M059J (cell line): ENCODE results near the gene CASTOR1. TPM values are rescaled to one million over a fixed set of nuclear protein-coding genes. Genes with fewer than 3 reads are reported as not detected.
A peak's percentile ranks its signal among the peaks of the same experiment; 100 is the strongest.

Source experiments
- DNase-seq: peaks from one replicate; pipeline ENCODE4 v3.0.0-alpha.2; 2012; ENCODE audit warnings: low read depth
- total RNA-seq: library from RNA; depleted of rRNA; stranded (reverse); fragments of >200 nt; shearing (Covaris generic); gene quantifications from 2 replicates; pipeline ENCODE4 v1.2.3, GENCODE V29; 2014

CASTOR1 gene
- total RNA-seq, 1 experiment from 2014 or later = 4.5 TPM

GRCh38 chr22:30265131-30265720, 24.1 kb downstream of the CASTOR1 start:
- DNase-seq = no peak

- DNase-seq = no peak
Measured at GRCh38 chr22:30263883-30264282, 25.4 kb downstream of the CASTOR1 start.

DNA sequence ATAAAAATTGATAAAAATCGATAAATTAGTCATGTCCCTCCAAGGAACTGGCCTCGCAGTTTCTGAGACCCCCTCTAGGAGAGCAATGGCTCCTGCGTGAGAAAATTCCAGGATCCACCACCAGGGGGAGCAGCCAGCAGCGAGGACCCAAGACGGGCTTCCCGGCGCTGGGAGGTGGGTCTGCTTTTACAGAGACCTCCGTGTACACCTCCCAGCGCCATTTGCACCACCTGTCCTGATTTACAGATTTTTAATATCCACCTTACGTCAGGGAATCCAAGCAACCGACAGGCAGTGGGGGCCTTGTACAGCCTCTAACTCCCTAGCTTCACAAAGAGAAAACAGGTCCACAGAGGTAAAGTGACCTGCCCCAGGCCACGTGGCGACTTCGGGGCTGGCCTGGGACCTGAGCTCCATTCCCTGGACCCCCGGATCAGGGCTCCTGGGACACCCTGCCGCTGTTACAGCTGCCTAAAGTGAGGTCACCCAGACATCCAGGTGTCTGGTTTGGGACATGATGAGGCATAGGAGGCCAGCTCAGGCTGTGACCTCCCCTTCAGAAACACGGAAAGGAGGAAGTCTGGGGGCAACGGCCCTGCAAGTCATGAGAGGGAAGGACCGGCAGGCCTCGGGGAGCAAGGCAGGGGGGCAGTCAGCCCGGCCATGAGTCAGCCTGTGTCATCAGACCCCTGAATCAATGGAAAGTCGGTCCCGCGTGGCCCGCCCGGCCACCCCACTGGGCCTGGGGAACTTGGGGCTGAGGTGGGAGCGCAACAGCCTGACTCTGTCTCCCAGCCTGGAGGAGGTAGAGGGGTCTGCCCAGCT, 26.2 kb downstream of the CASTOR1 start:
- peak; percentile 45 for DNase-seq

DNA sequence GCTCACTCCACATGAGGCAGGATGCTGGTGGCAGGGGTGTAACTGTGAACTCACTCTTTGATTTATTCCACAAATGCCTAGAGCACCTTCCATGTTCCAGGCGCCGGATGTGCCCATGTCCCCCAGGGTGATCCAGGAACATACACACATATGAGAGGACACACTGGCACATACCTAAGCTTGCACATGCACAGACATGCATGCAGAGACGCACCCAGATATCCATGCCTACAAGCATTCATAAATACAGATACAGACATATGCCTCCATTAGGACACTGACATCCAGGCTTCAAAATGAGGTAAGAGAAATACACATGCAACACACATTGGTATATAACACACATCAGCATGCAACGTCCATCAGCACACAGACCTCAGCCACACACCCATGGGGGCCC, 27.2 kb downstream of the CASTOR1 start:
- no peak for DNase-seq

GRCh38 chr22:30261134-30261533, 28.2 kb downstream of the CASTOR1 start:
- DNase-seq = peak; percentile 49

DNA sequence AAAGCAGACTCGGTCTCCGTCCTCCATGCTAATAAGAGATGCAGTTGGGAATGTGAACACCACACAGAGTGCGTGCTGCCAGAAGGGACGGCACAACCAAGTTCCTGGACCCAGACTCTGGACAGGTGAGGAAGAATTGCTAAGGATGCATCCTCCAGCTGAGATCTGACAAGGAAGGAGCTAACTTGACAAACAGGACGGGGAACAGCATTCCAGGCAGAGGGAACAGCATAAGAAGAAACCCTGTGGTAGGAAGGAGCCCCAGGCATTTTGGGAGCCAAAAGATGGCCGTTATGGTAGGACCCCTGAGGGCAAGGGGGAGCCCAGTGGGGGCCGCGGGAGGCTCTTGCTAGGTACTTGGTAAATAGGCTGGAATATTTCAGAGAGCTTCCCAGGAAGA, 28.6 kb downstream of the CASTOR1 start:
- DNase-seq = no peak

GRCh38 chr22:30260276-30260675, 29.0 kb downstream of the CASTOR1 start:
- DNase-seq = no peak

DNA sequence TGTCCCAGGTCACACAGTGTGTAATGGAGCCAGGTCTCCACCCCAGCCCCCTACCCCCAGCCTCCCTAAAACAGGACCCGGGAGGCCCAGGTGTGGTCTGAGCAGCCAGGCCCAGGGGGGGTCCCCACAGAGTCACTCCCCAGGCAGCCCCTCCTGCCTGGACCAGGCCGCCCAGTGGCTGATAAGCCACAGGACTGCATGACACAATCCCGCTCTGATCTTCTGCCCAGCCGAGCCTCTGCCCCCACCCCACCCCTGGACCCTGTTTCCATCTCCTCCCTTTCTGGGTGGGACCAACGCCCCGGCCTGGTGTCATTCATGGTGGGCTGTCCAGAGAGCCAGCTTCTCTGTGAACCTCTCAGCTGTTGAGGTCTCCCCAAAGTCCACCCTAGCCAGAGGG, 35.0 kb downstream of the CASTOR1 start:
- no peak for DNase-seq

DNA sequence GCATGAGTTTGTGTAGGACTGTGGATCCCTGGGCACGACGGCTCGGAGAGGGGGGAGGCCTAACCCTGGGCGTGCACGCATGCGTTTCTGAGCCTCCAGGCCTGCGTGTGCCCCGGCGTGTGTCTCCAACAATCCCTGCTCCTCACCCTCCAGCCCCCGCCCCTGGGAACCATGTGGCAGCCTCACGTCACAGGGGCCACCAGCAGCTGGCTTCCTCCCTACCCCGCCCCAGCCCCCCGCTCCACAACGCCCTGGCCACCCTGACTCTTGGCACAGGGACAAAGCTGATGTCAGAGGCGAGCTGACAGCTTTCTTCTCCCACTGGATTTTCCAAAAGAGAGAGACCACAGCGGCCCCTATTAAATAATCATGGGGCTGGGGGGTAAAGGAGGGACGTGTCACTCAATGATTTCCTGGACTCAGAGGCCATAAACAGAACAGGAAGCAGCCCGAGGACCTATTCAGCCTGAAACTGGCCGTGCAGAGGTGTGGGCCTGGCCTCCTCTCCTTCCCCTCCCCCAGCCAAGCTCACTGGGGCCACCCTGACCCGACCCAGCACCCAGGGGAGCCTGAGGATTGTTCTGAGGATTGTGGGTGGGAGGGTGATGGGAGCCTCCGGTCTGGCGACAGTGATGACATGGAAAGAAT, 36.0 kb downstream of the CASTOR1 start:
- DNase-seq = peak; percentile 35

DNA sequence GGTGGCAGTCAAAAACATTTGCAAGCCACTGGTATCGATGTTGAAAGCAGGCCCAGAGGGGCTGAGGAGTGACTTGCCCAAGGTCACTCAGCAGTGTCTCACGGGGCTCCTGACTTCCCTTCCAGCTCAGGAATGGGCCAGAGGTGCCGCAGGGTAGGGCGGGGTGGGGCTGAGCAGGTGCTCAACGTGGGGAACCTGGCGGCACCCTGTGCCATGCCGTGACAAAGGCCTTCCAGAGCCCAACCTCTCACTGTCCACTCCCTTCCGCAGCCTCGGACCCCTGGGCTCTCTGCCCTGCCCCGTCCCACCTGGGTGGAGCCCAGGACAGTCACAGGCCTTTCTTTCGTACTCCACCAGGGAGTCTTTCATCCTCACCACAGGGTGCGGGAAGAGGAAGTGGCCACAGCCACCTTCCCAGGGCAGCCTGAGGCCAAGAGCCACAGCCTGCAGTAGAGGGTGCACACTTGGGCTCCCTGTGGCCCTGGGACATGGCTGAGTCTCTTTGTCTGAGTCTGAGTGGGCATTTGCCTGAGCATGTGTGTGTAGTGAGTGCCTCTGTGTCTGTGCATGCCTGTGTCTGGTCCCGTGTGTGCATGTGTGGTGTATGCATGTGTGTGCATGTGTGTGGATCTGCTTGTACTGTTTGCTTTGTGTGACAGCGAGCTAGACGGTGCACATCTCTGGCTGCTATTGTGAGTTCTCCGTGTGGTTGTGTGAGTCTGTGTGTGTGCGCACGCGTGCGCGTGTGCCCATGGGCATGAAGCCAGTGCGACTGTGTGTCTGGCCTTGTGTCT, 36.7 kb downstream of the CASTOR1 start:
- peak; percentile 63 for DNase-seq

DNA sequence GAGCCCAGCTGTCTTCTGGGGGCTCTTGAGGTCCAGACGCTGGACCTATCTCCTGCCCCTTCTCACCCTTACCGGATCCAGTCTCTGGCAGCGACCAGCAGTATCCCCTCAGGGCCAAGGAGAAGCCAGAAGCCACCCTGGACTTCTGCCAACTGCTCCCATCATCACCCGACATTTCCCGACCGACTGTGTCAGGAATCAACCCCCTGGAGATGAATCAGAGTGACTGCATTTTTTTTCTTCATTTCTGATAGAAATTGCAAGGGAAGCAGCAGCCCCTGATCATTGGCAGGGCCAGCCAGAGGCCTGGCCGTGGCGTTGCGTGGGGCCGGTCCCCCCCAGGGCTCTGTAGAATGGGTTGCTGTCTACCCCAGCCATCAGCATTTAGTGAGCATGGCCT, 37.6 kb downstream of the CASTOR1 start:
- DNase-seq = peak; percentile 91

GRCh38 chr22:30250661-30251267, 38.5 kb downstream of the CASTOR1 start:
- peak; percentile 93 for DNase-seq

GRCh38 chr22:30250039-30250565, 39.2 kb downstream of the CASTOR1 start:
- DNase-seq = no peak

DNA sequence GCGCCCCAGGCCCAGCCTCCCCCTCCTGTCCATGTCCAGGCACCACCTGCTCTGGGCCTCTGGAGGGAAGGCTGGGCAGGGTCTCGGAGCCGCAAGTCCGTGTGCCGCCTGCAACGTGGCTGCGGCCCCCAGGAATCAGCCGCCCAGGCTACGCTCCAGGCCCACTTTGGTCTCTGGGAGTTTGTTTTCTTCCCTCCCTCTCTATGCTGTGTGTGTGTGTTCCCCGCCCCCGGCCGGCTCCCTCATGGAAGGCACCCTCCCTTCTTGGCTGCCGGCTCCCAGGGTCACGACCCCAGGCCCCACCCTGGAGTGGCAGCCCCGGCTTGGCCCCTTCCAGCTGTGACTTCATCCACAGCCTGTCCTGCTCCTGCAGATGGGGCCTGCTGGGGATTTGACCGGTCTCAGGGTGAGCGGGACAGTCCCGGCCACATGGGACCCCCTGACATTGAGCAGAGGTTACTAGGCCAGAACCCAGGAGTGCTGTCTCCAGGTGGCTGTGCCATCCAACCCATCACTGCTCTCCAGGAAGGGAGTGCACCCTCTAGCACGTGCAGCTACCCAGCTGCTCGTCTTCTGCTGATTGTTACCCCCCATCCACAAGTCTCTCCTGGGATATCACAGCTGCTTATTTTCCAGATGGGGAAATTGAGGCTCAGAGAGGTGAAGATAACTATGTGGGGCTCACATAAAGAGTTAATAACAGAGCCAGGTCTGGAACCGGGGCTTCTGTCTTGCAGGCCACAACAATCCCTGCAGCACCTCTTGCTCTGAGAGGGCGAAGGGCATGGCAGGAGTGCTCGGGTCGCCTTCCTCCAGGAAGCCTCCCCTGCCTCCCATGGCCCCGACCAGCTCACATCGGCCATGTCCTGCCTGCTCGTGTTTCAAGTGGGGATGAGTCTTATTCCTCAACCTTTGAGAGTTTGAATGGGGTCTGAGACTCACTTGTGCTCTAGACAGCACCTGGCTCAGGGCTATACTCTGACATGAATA, 40.0 kb downstream of the CASTOR1 start:
- no peak for DNase-seq

- DNase-seq = no peak
Measured at GRCh38 chr22:30248484-30248883, 40.8 kb downstream of the CASTOR1 start.

- DNase-seq = no peak
Measured at GRCh38 chr22:30247974-30248373, 41.3 kb downstream of the CASTOR1 start.

GRCh38 chr22:30247561-30247960, 41.7 kb downstream of the CASTOR1 start:
- DNase-seq = no peak

- no peak for DNase-seq
Measured at GRCh38 chr22:30246814-30247376, 42.4 kb downstream of the CASTOR1 start.

DNA sequence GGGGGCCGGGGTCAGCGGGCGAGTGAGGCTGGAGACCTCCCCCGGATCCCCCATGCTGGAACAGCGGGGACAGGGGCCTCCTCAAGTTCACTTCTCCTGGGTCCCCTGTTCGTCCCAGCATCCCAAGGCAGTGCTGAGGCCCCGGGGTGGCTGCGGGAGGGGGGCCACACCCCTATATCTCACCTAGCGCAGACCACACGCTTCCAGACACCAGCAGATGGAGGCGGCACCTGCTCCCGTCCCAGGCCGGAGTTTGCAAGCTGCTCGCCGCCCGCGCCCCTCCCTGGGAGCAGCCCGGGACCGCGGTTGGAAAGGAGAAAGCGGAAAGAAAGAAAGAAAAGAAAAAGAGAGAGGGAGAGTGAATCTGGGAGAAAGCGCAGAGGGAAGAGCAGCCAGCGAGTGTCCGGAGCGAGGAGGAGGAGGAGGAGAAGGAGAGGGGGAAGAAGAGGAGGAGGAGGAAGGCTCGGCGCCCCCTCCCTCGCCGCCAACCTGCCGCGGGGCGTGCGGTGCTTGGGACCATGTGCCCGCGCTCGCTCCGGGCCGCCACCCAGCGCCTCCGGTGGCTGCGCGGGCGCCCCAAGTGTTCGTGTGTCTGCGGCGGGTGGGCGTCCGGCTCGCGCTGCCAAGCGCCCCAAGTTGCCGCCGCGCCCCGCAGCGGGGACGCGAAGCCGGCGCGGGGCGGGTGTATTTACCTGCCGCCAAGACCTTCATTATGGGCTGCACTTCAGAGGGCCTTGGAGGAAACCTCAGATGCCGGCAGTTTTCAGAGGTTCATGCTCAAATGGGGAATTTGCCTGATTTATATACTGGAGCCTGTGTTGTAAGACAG, 43.1 kb downstream of the CASTOR1 start, which contains the start of gene LIF:
LIF (minus strand) TSS at position 775 of the 829 bp plus-strand sequence; CDS start at position 711, 64 bp downstream.
- DNase-seq = peak; percentile 66
